ENCODE measurements around the gene SRSF4.
"Not testable (repeated sequence)": the region's sequence is repeated elsewhere in the genome, so short reads cannot be mapped to it uniquely, and the experiment has no call there.

The SRSF4 gene

GRCh38 chr1:29162476-29163138, 19.1 kb downstream of the SRSF4 start:
- DNase-seq, result no peak

GRCh38 chr1:29162025-29162424, 19.7 kb downstream of the SRSF4 start:
- DNase-seq, result no peak

- DNase-seq, result no peak
Measured at GRCh38 chr1:29159773-29160172, 21.9 kb downstream of the SRSF4 start.

- no peak for DNase-seq
Measured at GRCh38 chr1:29157269-29157601, 24.5 kb downstream of the SRSF4 start.

- no peak for DNase-seq
Measured at GRCh38 chr1:29156543-29157268, 25.0 kb downstream of the SRSF4 start.

- DNase-seq, result no peak
Measured at GRCh38 chr1:29152046-29152805, 29.5 kb downstream of the SRSF4 start.

GRCh38 chr1:29150346-29150745, 31.4 kb downstream of the SRSF4 start:
- not testable (repeated sequence) for DNase-seq

- DNase-seq, result no peak
Measured at GRCh38 chr1:29148656-29149491, 32.8 kb downstream of the SRSF4 start.

- DNase-seq, result no peak
Measured at GRCh38 chr1:29145739-29146437, 35.8 kb downstream of the SRSF4 start.

- no peak for DNase-seq
Measured at GRCh38 chr1:29144178-29144577, 37.5 kb downstream of the SRSF4 start.

- no peak for DNase-seq
Measured at GRCh38 chr1:29142714-29143113, 39.0 kb downstream of the SRSF4 start.

- DNase-seq, result no peak
Measured at GRCh38 chr1:29136391-29136915, 45.2 kb downstream of the SRSF4 start.

- DNase-seq, result no peak
Measured at GRCh38 chr1:29134695-29135028, 47.0 kb downstream of the SRSF4 start.

GRCh38 chr1:29133861-29134694, 47.6 kb downstream of the SRSF4 start:
- no peak for DNase-seq

- DNase-seq, result not testable (repeated sequence)
Measured at GRCh38 chr1:29131056-29131455, 50.6 kb downstream of the SRSF4 start.

GRCh38 chr1:29129916-29130315, 51.8 kb downstream of the SRSF4 start:
- no peak for DNase-seq

GRCh38 chr1:29128739-29129138, 53.0 kb downstream of the SRSF4 start:
- no peak for DNase-seq

- DNase-seq, result no peak
Measured at GRCh38 chr1:29126198-29126597, 55.5 kb downstream of the SRSF4 start.

GRCh38 chr1:29125788-29126187, 55.9 kb downstream of the SRSF4 start:
- DNase-seq, result no peak

GRCh38 chr1:29125237-29125641, 56.5 kb downstream of the SRSF4 start:
- DNase-seq, result no peak
